GM12878 (cell line): ENCODE data around the gene PPT1. TPM values are rescaled to one million over a fixed set of nuclear protein-coding genes. Genes with fewer than 3 reads are reported as not detected.
A peak's percentile ranks its signal among the peaks of the same experiment; 100 is the strongest.

Source experiments
- ATAC-seq: fragments of 200-7000 bp; cut with Tn5 transposase; 3 replicates; pipeline ENCODE4 v1.9.1; 2020; ENCODE audit warnings: mild to moderate bottlenecking, moderate library complexity
- BruUV-seq: library from RNA; stranded (reverse); fragments of 400-500 nt; replicated peaks from 2 replicates; lab custom pipeline; 2021; lab: Mats Ljungman, UMichigan
- CTCF ChIA-PET: fragments of 300-600 bp; sonication (Branson Sonifier 250); formaldehyde crosslinking; extraction: SDS; loops from one replicate; lab custom pipeline; 2021; ENCODE audit warnings: inconsistent platforms; lab: Yijun Ruan, JAX
- POLR2A ChIA-PET: fragments of 350-600 bp; formaldehyde crosslinking; extraction: SDS; loops from one replicate; lab custom pipeline; 2021; ENCODE audit warnings: inconsistent platforms; lab: Charles Lee
- RAD21 ChIA-PET: fragments of 300-600 bp; sonication (Branson Sonifier 250); formaldehyde crosslinking; loops from one replicate; lab custom pipeline; 2023; ENCODE audit warnings: antibody characterized with exemption; ENCODE audit not compliant: unreplicated experiment; lab: Charles Lee
- SMC1A ChIA-PET: fragments of 300-600 bp; sonication (Branson Sonifier 250); formaldehyde crosslinking; loops from one replicate; lab custom pipeline; 2023; ENCODE audit not compliant: unreplicated experiment, uncharacterized antibody; lab: Charles Lee
- DNase-seq: peaks from one replicate; pipeline ENCODE4 v3.0.0-alpha.2; 2011; ENCODE audit warnings: low read depth, low spot score
- FAIRE-seq: peaks from 3 replicates; lab custom pipeline; 2011; peaks lifted over from hg19 to GRCh38; lab: Jason Lieb, UNC
- H2AFZ ChIP-seq: 2 replicates; pipeline ENCODE4 v1.6.0; 2011; ENCODE audit warnings: low read depth, low read length, control low read depth; ENCODE audit not compliant: control insufficient read depth
- H3K27ac ChIP-seq: 2 replicates; pipeline ENCODE4 v1.5.1; 2011; ENCODE audit warnings: control low read depth; ENCODE audit not compliant: control insufficient read depth, insufficient read depth
- H3K27me3 ChIP-seq, 2 experiments: replicated peaks in 1 of 2; 2 replicates each; pipeline versions ENCODE4 v1.6.0 to v1.6.1; 2011; ENCODE audit warnings: low read length in 1 of 2; ENCODE audit not compliant: control insufficient read depth in 2 of 2, insufficient read depth in 2 of 2
- H3K36me3 ChIP-seq, 2 experiments: 2 replicates each; pipeline ENCODE4 v1.5.1; 2011; ENCODE audit warnings: low read length in 1 of 2; ENCODE audit not compliant: control insufficient read depth in 2 of 2, insufficient read depth in 2 of 2
- H3K4me1 ChIP-seq: 2 replicates; pipeline ENCODE4 v1.6.1; 2011; ENCODE audit warnings: mild to moderate bottlenecking, low read length, moderate library complexity, mixed read lengths; ENCODE audit not compliant: control insufficient read depth, insufficient read depth
- H3K4me2 ChIP-seq: 2 replicates; pipeline ENCODE4 v1.6.0; 2011; ENCODE audit warnings: control low read depth; ENCODE audit not compliant: control insufficient read depth, insufficient read depth
- H3K4me3 ChIP-seq: fragments of 200-600 bp; sonication (generic); 2 replicates; pipeline ENCODE4 v1.5.1; 2016
- H3K79me2 ChIP-seq: 2 replicates; pipeline ENCODE4 v1.6.0; 2011; ENCODE audit warnings: low read length; ENCODE audit not compliant: control insufficient read depth, insufficient read depth
- H3K9ac ChIP-seq: 2 replicates; pipeline ENCODE4 v1.8.0; 2011; ENCODE audit warnings: low read length, control low read depth, mixed read lengths; ENCODE audit not compliant: control insufficient read depth, insufficient read depth
- H3K9me3 ChIP-seq: replicated peaks from 3 replicates; pipeline ENCODE4 v1.5.1; 2011; ENCODE audit warnings: mild to moderate bottlenecking, low read length; ENCODE audit not compliant: control insufficient read depth, insufficient read depth
- H4K20me1 ChIP-seq: 2 replicates; pipeline ENCODE4 v1.6.0; 2011; ENCODE audit not compliant: control insufficient read depth, insufficient read depth
- WGBS: methylation state at CpG from one replicate; pipeline ENCODE4 v1.1.6; 2016; ENCODE audit warnings: low lambda C conversion rate; ENCODE audit not compliant: insufficient replicate concordance, insufficient coverage; ENCODE audit errors: missing lambda C conversion rate; 5-methylcytosine and 5-hydroxymethylcytosine counted together
- in situ Hi-C: fragments of 300-500 bp; cut with MboI; formaldehyde crosslinking; loops from 9 replicates; pipeline ENCODE4 v1.14.3; 2018; ENCODE audit warnings: mixed read lengths
- intact Hi-C: fragments of 100-400 bp; cut with micrococcal nuclease; formaldehyde crosslinking; loops from one replicate; pipeline ENCODE4 v1.14.2; 2022; ENCODE audit not compliant: unreplicated experiment
- polyA plus RNA-seq, 11 experiments: library from polyadenylated mRNA; depleted of rRNA in 4 of 11; unstranded in 6 of 11; stranded (reverse) in 5 of 11; fragments of >200 nt; fragmentation: Nextera tagmentation in 4 of 11; fragmentation: Illumina TruSeq in 1 of 11; extraction: Ambion mirVana in 4 of 11; extraction: Trizol in 1 of 11; gene quantifications; 1 replicate in 1 of 11; 2 replicates in 10 of 11; pipeline versions ENCODE4 v1.2.1 to v1.2.3, GENCODE V29; 2011 to 2016; ENCODE audit warnings: inconsistent platforms in 2 of 11, missing spikeins in 2 of 11, low read depth in 1 of 11
- total RNA-seq, 4 experiments: library from RNA; depleted of rRNA in 3 of 4; stranded (reverse); fragments of >200 nt in 3 of 4; fragmentation: Illumina TruSeq in 1 of 4; extraction: Trizol in 1 of 4; gene quantifications; 2 replicates each; pipeline versions ENCODE4 v1.2.1 to v1.2.3, GENCODE V29; 2013 to 2021
- TF ChIP-seq, protein P1 (sequence below): fragments of 450-650 bp; IDR thresholded peaks from 2 replicates; pipeline ENCODE4 v1.6.1; 2018; ENCODE audit warnings: mild to moderate bottlenecking, low read depth, moderate library complexity; ENCODE audit not compliant: partially characterized antibody
- TF ChIP-seq, protein P2 (sequence below): fragments of 450-650 bp; formaldehyde crosslinking; IDR thresholded peaks from 2 replicates; pipeline ENCODE4 v1.4.0; 2022; ENCODE audit warnings: mild to moderate bottlenecking, moderate library complexity

The PPT1 gene
- total and polyA plus RNA-seq, 10 of the 15 experiments (the other 5 are each of a cell fraction or from before 2014, with no cell fraction given): 50.4 to 147 (median 103) TPM

DNA sequence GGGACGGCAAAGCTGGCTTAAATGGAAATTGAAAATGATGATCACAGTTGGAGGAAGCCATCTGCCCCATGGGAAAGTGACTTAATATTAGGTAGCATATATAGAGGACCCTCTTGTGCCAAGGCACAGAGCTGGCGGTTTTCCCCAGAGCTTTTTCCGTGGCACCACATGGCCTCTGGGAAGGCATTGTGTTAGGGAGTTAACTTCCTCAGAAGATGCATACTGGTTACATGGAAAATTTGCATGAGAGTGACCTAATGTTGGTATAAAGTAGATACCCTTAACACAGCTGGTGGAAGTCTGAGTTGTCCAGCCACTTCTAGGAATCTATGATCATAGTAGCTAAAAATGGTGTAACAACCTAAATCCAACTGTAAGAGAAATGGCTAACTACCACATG lies 29.2 kb downstream of the PPT1 start (continued):
- TF ChIP-seq, protein P1, sequence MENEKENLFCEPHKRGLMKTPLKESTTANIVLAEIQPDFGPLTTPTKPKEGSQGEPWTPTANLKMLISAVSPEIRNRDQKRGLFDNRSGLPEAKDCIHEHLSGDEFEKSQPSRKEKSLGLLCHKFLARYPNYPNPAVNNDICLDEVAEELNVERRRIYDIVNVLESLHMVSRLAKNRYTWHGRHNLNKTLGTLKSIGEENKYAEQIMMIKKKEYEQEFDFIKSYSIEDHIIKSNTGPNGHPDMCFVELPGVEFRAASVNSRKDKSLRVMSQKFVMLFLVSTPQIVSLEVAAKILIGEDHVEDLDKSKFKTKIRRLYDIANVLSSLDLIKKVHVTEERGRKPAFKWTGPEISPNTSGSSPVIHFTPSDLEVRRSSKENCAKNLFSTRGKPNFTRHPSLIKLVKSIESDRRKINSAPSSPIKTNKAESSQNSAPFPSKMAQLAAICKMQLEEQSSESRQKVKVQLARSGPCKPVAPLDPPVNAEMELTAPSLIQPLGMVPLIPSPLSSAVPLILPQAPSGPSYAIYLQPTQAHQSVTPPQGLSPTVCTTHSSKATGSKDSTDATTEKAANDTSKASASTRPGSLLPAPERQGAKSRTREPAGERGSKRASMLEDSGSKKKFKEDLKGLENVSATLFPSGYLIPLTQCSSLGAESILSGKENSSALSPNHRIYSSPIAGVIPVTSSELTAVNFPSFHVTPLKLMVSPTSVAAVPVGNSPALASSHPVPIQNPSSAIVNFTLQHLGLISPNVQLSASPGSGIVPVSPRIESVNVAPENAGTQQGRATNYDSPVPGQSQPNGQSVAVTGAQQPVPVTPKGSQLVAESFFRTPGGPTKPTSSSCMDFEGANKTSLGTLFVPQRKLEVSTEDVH: no peak

DNA sequence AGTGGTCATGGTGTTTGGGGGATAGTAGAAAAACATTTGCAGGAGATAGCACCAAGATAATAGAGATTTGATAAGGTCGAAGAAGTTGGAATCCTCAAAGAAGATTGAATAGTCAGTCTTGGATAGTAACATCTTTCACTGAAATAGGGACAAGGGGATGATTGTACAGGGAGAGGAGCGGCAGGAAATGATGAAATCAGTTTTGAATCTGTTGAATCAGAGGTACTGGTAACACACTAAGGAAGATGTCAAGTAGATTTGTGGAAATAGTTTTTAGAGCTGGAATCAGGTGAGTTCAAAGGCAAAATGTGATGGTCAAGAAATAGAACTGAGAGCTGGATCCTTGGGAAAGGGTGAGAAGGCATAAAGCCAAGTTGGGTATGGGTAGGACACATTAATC lies 30.0 kb downstream of the PPT1 start:
- Histone ChIP-seq H3K9ac (no peak overlapping the region), H3K36me3 (peaks cover 42 to 65% of the 10 kb centered on the region in 2 experiments), H3K79me2 (peaks cover 2% of the 10 kb centered on the region), H3K4me3 (no peak overlapping the region), H4K20me1 (no peaks in the 10 kb centered on the region), H3K27me3 (no peaks in the 10 kb centered on the region), H3K27ac (no peak overlapping the region), H2AFZ (no peak overlapping the region), H3K4me1 (peaks cover 25% of the 10 kb centered on the region), H3K4me2 (no peak overlapping the region), H3K9me3 (no peaks in the 10 kb centered on the region)
- ChIA-PET SMC1A (interaction anchor here (1.3 kb wide), 1 partner anchor 10 kb away, joined by 3 read pairs; no protein-coding TSS in a partner anchor), POLR2A (no interaction called here), CTCF (interaction anchor here (0.6 to 2.2 kb wide), 3 partner anchors 10 to 926 kb away, joined by 3 to 6 read pairs (median 3); no protein-coding TSS in a partner anchor), RAD21 (interaction anchor here (1.3 kb wide), 1 partner anchor 12 kb away, joined by 4 read pairs; no protein-coding TSS in a partner anchor)
- TF ChIP-seq, protein P2, sequence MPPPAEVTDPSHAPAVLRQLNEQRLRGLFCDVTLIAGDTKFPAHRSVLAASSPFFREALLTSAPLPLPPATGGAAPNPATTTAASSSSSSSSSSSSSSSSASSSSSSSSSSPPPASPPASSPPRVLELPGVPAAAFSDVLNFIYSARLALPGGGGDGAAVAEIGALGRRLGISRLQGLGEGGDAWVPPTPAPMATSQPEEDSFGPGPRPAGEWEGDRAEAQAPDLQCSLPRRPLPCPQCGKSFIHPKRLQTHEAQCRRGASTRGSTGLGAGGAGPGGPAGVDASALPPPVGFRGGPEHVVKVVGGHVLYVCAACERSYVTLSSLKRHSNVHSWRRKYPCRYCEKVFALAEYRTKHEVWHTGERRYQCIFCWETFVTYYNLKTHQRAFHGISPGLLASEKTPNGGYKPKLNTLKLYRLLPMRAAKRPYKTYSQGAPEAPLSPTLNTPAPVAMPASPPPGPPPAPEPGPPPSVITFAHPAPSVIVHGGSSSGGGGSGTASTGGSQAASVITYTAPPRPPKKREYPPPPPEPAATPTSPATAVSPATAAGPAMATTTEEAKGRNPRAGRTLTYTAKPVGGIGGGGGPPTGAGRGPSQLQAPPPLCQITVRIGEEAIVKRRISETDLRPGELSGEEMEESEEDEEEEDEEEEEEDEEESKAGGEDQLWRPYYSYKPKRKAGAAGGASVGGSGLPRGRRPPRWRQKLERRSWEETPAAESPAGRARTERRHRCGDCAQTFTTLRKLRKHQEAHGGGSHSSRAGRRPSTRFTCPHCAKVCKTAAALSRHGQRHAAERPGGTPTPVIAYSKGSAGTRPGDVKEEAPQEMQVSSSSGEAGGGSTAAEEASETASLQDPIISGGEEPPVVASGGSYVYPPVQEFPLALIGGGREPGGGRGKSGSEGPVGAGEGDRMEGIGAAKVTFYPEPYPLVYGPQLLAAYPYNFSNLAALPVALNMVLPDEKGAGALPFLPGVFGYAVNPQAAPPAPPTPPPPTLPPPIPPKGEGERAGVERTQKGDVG (CRISPR knock-in tag): no peak
- in situ Hi-C loops (no loop called here), intact Hi-C loops (no loop called here)
- 92% methylated on average over 2 of the region's 2 CpGs for WGBS
- TSS peak; percentile 1 for BruUV-seq
- FAIRE-seq (no peak), DNase-seq (no peak), ATAC-seq (no peak)
